Lower leg skin (tissue), 4 donors: ENCODE results near the gene MED12. TPM values are rescaled to one million over a fixed set of nuclear protein-coding genes. Genes with fewer than 3 reads are reported as not detected.
A peak's percentile ranks its signal among the peaks of the same experiment; 100 is the strongest.

ENCODE experiments used
- DNase-seq, 2 donors: peaks; one replicate each; pipeline ENCODE4 v3.0.0-alpha.2; 2019; ENCODE audit warnings: low spot score in 2 of 2
- H3K4me3 ChIP-seq: fragments of 200-600 bp; sonication (generic); 2 replicates; pipeline ENCODE4 v1.5.1; 2017; ENCODE audit warnings: mild to moderate bottlenecking, low read depth; ENCODE audit not compliant: poor library complexity, severe bottlenecking
- POLR2A ChIP-seq, 2 donors: fragments of 450-650 bp; IDR thresholded peaks; one replicate each; pipeline ENCODE4 v1.6.1; 2016 to 2017; ENCODE audit warnings: antibody characterized with exemption in 2 of 2, mild to moderate bottlenecking in 1 of 2, moderate library complexity in 1 of 2
- WGBS, 2 donors: methylation state at CpG; one replicate each; pipeline ENCODE4 v1.1.5; 2018; 5-methylcytosine and 5-hydroxymethylcytosine counted together
- intact Hi-C: fragments of 100-400 bp; cut with DNase I; formaldehyde crosslinking; loops from one replicate; pipeline ENCODE4 v1.15.0; 2023; ENCODE audit warnings: low total_unique reads
- total RNA-seq, 4 donors: library from RNA; depleted of rRNA; stranded (reverse); fragments of >200 nt; gene quantifications; one replicate each; pipeline ENCODE4 v1.1.0, GENCODE V29; 2016
- TF ChIP-seq, protein P1 (sequence below), 3 donors: fragments of 450-650 bp; IDR thresholded peaks; one replicate each; pipeline ENCODE4 v1.5.1; 2016; ENCODE audit warnings: antibody characterized with exemption in 3 of 3, mild to moderate bottlenecking in 3 of 3, moderate library complexity in 2 of 3

Gene MED12
- total RNA-seq, 4 donors from 2014 or later, result 27.3 to 42.9 (median 31.7) TPM

DNA sequence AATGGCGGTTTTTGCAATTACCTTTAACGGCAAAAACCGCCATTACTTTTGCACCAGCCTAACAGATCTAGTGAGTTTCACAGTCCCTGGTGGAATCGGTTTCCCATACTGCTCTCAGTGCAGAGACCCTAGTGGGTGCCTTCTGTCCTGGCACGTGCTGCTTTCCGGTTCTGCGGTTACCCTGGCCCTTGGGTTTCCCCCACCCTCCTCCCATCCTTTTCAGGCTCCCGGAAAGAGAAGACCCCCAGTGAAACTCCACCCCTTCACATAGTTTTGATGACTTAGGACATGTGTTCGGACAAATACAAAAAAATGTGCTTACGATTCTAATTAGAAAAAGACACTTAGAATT lies 63.1 kb downstream of the MED12 start:
- peak overlapping the region; percentile 9 for H3K4me3 ChIP-seq
- intact Hi-C loops, result no loop called here
- DNase-seq, result peak in 1 of 2 donors; percentile 17
- TF ChIP-seq POLR2A (IDR thresholded peaks at IDR 0.05), result no peak
- TF ChIP-seq, protein P1, sequence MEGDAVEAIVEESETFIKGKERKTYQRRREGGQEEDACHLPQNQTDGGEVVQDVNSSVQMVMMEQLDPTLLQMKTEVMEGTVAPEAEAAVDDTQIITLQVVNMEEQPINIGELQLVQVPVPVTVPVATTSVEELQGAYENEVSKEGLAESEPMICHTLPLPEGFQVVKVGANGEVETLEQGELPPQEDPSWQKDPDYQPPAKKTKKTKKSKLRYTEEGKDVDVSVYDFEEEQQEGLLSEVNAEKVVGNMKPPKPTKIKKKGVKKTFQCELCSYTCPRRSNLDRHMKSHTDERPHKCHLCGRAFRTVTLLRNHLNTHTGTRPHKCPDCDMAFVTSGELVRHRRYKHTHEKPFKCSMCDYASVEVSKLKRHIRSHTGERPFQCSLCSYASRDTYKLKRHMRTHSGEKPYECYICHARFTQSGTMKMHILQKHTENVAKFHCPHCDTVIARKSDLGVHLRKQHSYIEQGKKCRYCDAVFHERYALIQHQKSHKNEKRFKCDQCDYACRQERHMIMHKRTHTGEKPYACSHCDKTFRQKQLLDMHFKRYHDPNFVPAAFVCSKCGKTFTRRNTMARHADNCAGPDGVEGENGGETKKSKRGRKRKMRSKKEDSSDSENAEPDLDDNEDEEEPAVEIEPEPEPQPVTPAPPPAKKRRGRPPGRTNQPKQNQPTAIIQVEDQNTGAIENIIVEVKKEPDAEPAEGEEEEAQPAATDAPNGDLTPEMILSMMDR (IDR thresholded peaks at IDR 0.05), result no peak
- 1 to 45% methylated on average over 10 of the region's 10 CpGs for WGBS, 2 donors

DNA sequence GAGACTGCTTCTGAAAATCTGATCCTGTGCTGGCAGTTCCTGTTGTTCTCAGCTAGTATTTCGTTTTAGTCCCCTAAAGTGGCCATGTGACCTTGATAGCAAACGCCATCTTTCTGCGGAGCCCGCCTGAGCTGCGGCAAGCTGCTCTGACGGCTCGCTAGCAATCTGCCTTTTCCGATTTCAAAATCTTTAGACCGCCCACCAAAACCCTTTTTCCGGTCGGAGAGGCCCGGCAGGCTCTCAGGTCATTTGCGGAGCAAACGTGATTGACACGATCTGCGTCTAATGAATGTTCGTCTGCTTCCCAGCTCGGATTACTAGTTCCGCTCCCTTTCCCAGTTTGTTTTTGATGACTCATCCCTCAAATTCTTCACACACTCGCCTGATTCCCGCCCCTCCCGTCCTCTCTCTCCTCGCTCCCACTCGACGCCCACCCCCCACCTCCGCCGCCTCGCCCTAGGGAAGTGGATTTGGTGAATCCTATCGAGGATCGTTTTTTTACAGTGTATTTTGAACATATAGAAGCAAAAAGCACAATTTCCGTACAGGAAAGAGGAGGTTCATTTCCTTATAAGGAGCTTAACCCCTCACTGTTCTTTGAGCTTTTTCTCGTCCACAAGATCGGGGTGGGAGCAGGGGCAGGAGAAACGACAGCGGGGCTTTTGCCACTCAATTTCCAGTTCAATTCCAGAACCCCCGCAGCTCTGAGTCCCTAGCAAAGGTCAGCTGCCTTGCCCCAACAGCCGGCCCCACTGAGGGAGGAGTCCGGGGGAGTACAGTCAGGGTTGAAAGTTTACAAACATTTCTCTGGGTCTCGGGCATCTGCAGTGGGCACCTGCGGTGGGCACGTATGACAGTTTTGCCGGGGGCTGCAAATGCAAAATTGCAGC lies 63.8 kb downstream of the MED12 start:
- intact Hi-C loops, result no loop called here

DNA sequence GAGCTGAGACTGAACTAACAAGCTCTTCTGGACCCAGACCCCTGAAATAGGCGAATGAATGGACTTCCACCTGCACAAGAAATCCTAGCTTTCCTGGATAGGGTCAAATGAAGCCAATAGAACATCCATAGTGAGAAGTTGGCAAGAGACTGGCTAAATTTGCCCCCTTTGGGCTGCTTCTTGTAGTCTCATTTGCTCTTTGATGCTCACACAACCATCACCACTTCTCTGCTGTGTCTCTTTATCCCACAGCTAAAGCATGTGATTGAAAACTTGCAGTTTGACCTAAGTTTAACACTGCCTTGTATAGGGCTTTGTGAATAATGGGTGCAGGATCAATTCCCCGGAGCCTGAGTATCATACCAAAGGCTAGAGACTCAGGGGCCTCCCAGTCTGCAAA lies 64.5 kb downstream of the MED12 start:
- no peak for TF ChIP-seq POLR2A (IDR thresholded peaks at IDR 0.05)
- TF ChIP-seq, protein P1 (IDR thresholded peaks at IDR 0.05), result no peak
- no peak overlapping the region for H3K4me3 ChIP-seq
- 41 to 53% methylated on average over 2 of the region's 2 CpGs for WGBS, 2 donors
- no peak for DNase-seq
- intact Hi-C loops, result no loop called here

More for the DNA sequence above, 63.8 kb downstream of the MED12 start:
- peak; percentile 89 to 94 for DNase-seq
- peak overlapping the region; percentile 9 for H3K4me3 ChIP-seq
- 1 to 32% methylated on average over 42 of the region's 42 CpGs for WGBS, 2 donors
- TF ChIP-seq, protein P1 (IDR thresholded peaks at IDR 0.05), result no peak
- peak in 1 of 2 donors; percentile 13 for TF ChIP-seq POLR2A (IDR thresholded peaks at IDR 0.05)

DNA sequence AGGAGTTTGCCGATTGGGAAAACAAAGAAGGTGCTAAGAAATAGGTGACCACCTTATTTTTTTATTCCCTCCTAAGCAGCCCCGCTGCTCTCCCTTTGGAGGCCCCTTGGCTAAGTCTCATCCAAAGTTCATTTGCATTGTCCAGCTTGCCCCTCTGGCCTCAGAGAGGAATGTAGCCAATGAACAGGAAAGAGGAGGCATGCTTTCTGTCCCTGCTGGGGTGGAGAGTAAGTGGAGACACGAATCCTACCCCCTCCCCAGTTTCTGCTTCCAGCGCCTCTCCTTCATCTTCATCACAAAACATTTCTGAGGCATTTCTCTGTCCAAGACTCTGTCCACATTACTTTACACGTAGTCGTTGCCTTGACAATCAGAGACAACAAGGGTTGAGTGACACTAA lies 64.9 kb downstream of the MED12 start:
- TF ChIP-seq, protein P1 (IDR thresholded peaks at IDR 0.05), result no peak
- TF ChIP-seq POLR2A (IDR thresholded peaks at IDR 0.05), result no peak
- no peak overlapping the region for H3K4me3 ChIP-seq
- WGBS, 2 donors, result 69 to 81% methylated on average over 6 of the region's 6 CpGs
- intact Hi-C loops, result no loop called here
- DNase-seq, result no peak

DNA sequence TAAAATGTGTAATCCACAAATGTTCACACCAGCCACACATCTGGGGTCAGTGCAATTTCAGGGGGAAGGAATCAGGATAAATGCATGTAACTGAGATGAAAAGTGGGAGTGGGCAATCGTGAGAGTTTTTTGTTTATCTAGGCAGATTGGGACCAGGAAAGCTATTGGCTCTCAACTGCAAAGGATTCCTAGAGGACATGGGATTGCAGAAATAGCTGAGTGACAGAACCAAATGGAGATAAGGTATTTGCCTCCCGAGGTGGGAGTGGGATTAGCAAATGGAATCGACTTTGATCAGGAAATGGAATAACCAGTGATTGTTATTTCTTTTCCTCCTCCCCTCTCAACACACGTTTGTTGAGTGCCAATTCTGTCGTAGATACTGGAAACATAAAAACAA lies 65.7 kb downstream of the MED12 start:
- TF ChIP-seq POLR2A (IDR thresholded peaks at IDR 0.05), result no peak
- 53 to 60% methylated on average over 5 of the region's 5 CpGs for WGBS, 2 donors
- no peak overlapping the region for H3K4me3 ChIP-seq
- DNase-seq, result no peak
- intact Hi-C loops, result no loop called here

DNA sequence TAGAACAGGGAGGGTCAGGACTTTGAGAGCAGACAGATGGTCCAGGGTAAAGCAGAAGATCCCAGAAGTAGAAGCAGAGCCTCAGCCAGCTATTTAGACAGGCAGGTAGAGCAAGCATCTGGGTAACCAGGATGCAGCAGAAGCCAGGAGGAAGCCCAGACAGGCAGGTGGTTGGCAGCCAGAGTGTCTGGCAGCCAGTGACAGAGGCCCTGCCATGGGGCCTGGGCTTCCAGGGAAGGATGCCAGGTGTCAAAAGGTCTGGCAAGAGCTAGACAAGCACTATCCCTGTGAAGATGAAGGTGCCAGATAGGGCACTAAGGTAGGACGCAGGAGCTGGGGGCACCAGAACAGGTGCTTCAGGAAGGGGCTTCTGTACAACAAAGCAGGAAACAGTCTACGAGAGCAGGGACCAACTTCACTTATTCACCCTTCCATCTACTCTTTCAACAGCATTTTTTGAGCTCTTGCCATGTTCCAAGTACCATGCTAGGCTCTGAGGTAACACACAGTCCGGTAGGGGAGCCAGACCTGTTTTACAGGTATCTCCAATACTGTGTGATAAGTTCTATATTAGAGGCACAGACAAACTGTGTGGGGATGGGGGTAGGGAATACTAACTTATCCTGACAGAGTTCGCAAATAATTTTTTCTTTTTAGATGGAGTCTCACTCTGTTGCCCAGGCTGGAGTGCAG lies 66.6 kb downstream of the MED12 start:
- TF ChIP-seq, protein P1 (IDR thresholded peaks at IDR 0.05), result no peak
- TF ChIP-seq POLR2A (IDR thresholded peaks at IDR 0.05), result no peak
- no peak for DNase-seq
- WGBS, 2 donors, result 65 to 66% methylated on average over 4 of the region's 4 CpGs
- no peak overlapping the region for H3K4me3 ChIP-seq
- intact Hi-C loops, result no loop called here
